B cell (primary cell): ENCODE results near the gene JARID2. TPM values are rescaled to one million over a fixed set of nuclear protein-coding genes. Genes with fewer than 3 reads are reported as not detected.

ENCODE experiments used
- ATAC-seq: fragments of 200-7000 bp; cut with Tn5 transposase; one replicate; pipeline ENCODE4 v1.10.0; 2021; ENCODE audit warnings: low read depth, mild to moderate bottlenecking, moderate number of reproducible peaks, moderate library complexity
- CTCF ChIA-PET: fragments of 350-600 bp; sonication (Branson Sonifier 250); formaldehyde crosslinking; loops from one replicate; lab custom pipeline; 2021; ENCODE audit warnings: antibody characterized with exemption, inconsistent platforms; lab: Charles Lee
- POLR2A ChIA-PET: fragments of 350-600 bp; sonication (Branson Sonifier 250); formaldehyde crosslinking; loops from one replicate; lab custom pipeline; 2021; ENCODE audit warnings: antibody characterized with exemption; lab: Charles Lee
- DNase-seq: peaks from one replicate; pipeline ENCODE4 v3.0.0; 2013
- H2AFZ ChIP-seq: 2 replicates; pipeline ENCODE4 v1.6.1; 2012; ENCODE audit warnings: mild to moderate bottlenecking, low read depth, low read length; ENCODE audit not compliant: insufficient read depth, poor library complexity, severe bottlenecking
- H3K27ac ChIP-seq, 2 donors: 1 replicate in 1 of 2; 2 replicates in 1 of 2; pipeline ENCODE4 v1.5.1; 2012 to 2013; ENCODE audit warnings: low read length in 2 of 2, mild to moderate bottlenecking in 2 of 2, moderate library complexity in 1 of 2
- H3K27me3 ChIP-seq, 4 experiments: fragments of 200-600 bp in 1 of 4; sonication (generic) in 1 of 4; replicated peaks in 1 of 4; 1 replicate in 2 of 4; 2 replicates in 2 of 4; pipeline versions ENCODE4 v1.6.1 to v1.7.0; 2013 to 2016; ENCODE audit warnings: low read length in 3 of 4, mild to moderate bottlenecking in 2 of 4, mixed read lengths in 1 of 4, moderate library complexity in 1 of 4; ENCODE audit not compliant: insufficient read depth in 4 of 4, control insufficient read depth in 3 of 4; ENCODE audit errors: control extremely low read depth in 1 of 4
- H3K36me3 ChIP-seq, 2 experiments: replicated peaks in 1 of 2; 1 replicate in 1 of 2; 2 replicates in 1 of 2; pipeline versions ENCODE4 v1.6.1 to v1.7.1; 2013; ENCODE audit warnings: low read length in 1 of 2; ENCODE audit not compliant: insufficient read depth in 2 of 2, control insufficient read depth in 1 of 2; ENCODE audit errors: control extremely low read depth in 1 of 2, extremely low read depth in 1 of 2
- H3K4me1 ChIP-seq, 2 donors: fragments of 200-600 bp in 1 of 2; sonication (generic) in 1 of 2; 1 replicate in 1 of 2; 2 replicates in 1 of 2; pipeline versions ENCODE4 v1.5.1 to v1.6.1; 2013 to 2017; ENCODE audit warnings: low read length in 2 of 2; ENCODE audit not compliant: control insufficient read depth in 2 of 2, insufficient read depth in 2 of 2
- H3K4me2 ChIP-seq: replicated peaks from 2 replicates; pipeline ENCODE3; 2012; ENCODE audit warnings: mild to moderate bottlenecking, low read depth, low read length; ENCODE audit not compliant: poor library complexity, severe bottlenecking
- H3K4me3 ChIP-seq, 5 experiments: fragments of 200-600 bp in 1 of 5; sonication (generic) in 1 of 5; 1 replicate in 3 of 5; 2 replicates in 2 of 5; pipeline versions ENCODE4 v1.5.1 to v1.7.0; 2011 to 2016; ENCODE audit warnings: low read length in 4 of 5, mild to moderate bottlenecking in 4 of 5, low read depth in 2 of 5, control low read depth in 1 of 5, moderate library complexity in 1 of 5; ENCODE audit not compliant: insufficient read depth in 1 of 5; ENCODE audit errors: control extremely low read depth in 1 of 5, extremely low read depth in 1 of 5
- H3K79me2 ChIP-seq: fragments of 200-600 bp; sonication (generic); one replicate; pipeline ENCODE4 v1.6.0; 2016; ENCODE audit warnings: low read length; ENCODE audit not compliant: control insufficient read depth, insufficient read depth
- H3K9ac ChIP-seq: fragments of 200-600 bp; sonication (generic); 2 replicates; pipeline ENCODE4 v1.6.1; 2017; ENCODE audit warnings: mild to moderate bottlenecking, low read length, moderate library complexity
- H3K9me3 ChIP-seq, 3 donors: one replicate each; pipeline versions ENCODE4 v1.6.1 to v1.7.1; 2013; ENCODE audit warnings: low read length in 2 of 3; ENCODE audit not compliant: control insufficient read depth in 2 of 3, insufficient read depth in 1 of 3; ENCODE audit errors: control extremely low read depth in 1 of 3
- H4K20me1 ChIP-seq: 2 replicates; pipeline ENCODE4 v1.6.0; 2012; ENCODE audit warnings: mild to moderate bottlenecking, low read length; ENCODE audit not compliant: insufficient read depth, control insufficient read depth, poor library complexity, severe bottlenecking
- H3K27ac Mint-ChIP-seq: one replicate; pipeline ENCODE4 v1.8.0; 2021; ENCODE audit warnings: mixed read lengths
- H3K27me3 Mint-ChIP-seq: one replicate; pipeline ENCODE4 v1.8.0; 2021; ENCODE audit warnings: mixed read lengths
- H3K4me1 Mint-ChIP-seq: one replicate; pipeline ENCODE4 v1.8.0; 2021; ENCODE audit warnings: mixed read lengths
- H3K4me3 Mint-ChIP-seq: one replicate; pipeline ENCODE4 v1.8.0; 2021; ENCODE audit warnings: mixed read lengths
- H3K9me3 Mint-ChIP-seq: one replicate; pipeline ENCODE4 v1.8.0; 2022; ENCODE audit warnings: mixed read lengths; ENCODE audit not compliant: insufficient read depth
- CTCF ChIP-seq: fragments of 200-600 bp; IDR thresholded peaks from one replicate; pipeline ENCODE4 v1.8.0; 2022; ENCODE audit warnings: antibody characterized with exemption, mild to moderate bottlenecking
- EZH2 ChIP-seq: IDR thresholded peaks from 2 replicates; pipeline ENCODE4 v1.6.1; 2012; ENCODE audit warnings: borderline replicate concordance, low read depth, mild to moderate bottlenecking, moderate library complexity, low read length; ENCODE audit not compliant: insufficient read depth, poor library complexity, severe bottlenecking
- WGBS: methylation state at CpG from one replicate; pipeline ENCODE4 v1.1.5; 2013; ENCODE audit warnings: missing lambda C conversion rate; ENCODE audit not compliant: insufficient coverage; 5-methylcytosine and 5-hydroxymethylcytosine counted together
- intact Hi-C: fragments of 100-400 bp; cut with micrococcal nuclease; formaldehyde crosslinking; loops from one replicate; pipeline ENCODE4 v1.10.0; 2022
- polyA plus RNA-seq: library from polyadenylated mRNA; depleted of rRNA; stranded (reverse); fragments of >200 nt; gene quantifications from 2 replicates; pipeline ENCODE4 v1.2.3, GENCODE V29; 2012
- total RNA-seq, 2 donors: library from RNA; stranded (reverse); fragments of 120-200 nt in 1 of 2; gene quantifications; 1 replicate in 1 of 2; 2 replicates in 1 of 2; pipeline versions ENCODE4 v1.2.3 to v1.2.4, GENCODE V29; 2013 to 2022

The JARID2 gene
- total and polyA plus RNA-seq, 2 donors (not counting 1 experiment from before 2014, with no cell fraction given): 11.0 to 58.1 TPM

GRCh38 chr6:15344831-15345230, 99.0 kb downstream of the JARID2 start:
- Mint-ChIP-seq H3K27ac (no peak overlapping the region), H3K4me1 (peaks cover 78% of the 10 kb centered on the region), H3K4me3 (no peak overlapping the region), H3K9me3 (no peaks in the 10 kb centered on the region), H3K27me3 (no peaks in the 10 kb centered on the region)
- Histone ChIP-seq H3K79me2 (peaks cover 99% of the 10 kb centered on the region), H3K9me3 (no peaks in the 10 kb centered on the region), H3K9ac (no peak overlapping the region), H2AFZ (no peak overlapping the region), H3K36me3 (peaks cover 4% of the 10 kb centered on the region in 2 experiments), H3K4me2 (no peak overlapping the region), H3K4me3 (no peak overlapping the region), H3K4me1 (peaks cover 33 to 45% of the 10 kb centered on the region in 2 donors), H3K27me3 (no peaks in the 10 kb centered on the region), H3K27ac (no peak overlapping the region), H4K20me1 (peaks cover 63% of the 10 kb centered on the region)
- POLR2A ChIA-PET: no interaction called here
- intact Hi-C loops: no loop called here
- no CpG with 5 or more reads among the region's 2 CpGs for WGBS
- ATAC-seq: no peak
- CTCF ChIA-PET: interaction anchor here (0.7 kb wide), 1 partner anchor 44 kb away, joined by 4 read pairs; no protein-coding TSS in a partner anchor
- TF ChIP-seq CTCF (no peak), EZH2 (no peak)
- DNase-seq: no peak

- Histone ChIP-seq H3K4me2 (no peak overlapping the region), H3K9ac (no peak overlapping the region), H3K27me3 (no peaks in the 10 kb centered on the region), H3K4me1 (peaks cover 18 to 31% of the 10 kb centered on the region in 2 donors), H4K20me1 (peaks cover 58% of the 10 kb centered on the region), H3K9me3 (no peaks in the 10 kb centered on the region), H2AFZ (no peak overlapping the region), H3K27ac (no peak overlapping the region), H3K79me2 (peaks cover 99% of the 10 kb centered on the region), H3K36me3 (peaks cover 9% of the 10 kb centered on the region in 2 experiments), H3K4me3 (no peak overlapping the region)
- peaks cover 70% of the 10 kb centered on the region for H3K4me1 Mint-ChIP-seq
- no peak overlapping the region for H3K27ac Mint-ChIP-seq
- ChIA-PET POLR2A (interaction anchor here (0.7 kb wide), 1 partner anchor 252 kb away, joined by 4 read pairs; no protein-coding TSS in a partner anchor), CTCF (interaction anchor here (1.0 kb wide), 1 partner anchor 20 kb away, joined by 3 read pairs; no protein-coding TSS in a partner anchor)
- TF ChIP-seq EZH2: no peak
- no peak for TF ChIP-seq CTCF
- H3K9me3 Mint-ChIP-seq: no peaks in the 10 kb centered on the region
- no peak for DNase-seq
- intact Hi-C loops: no loop called here
- 53% methylated on average over 2 of the region's 5 CpGs for WGBS
- no peak overlapping the region for H3K4me3 Mint-ChIP-seq
- ATAC-seq: no peak
- H3K27me3 Mint-ChIP-seq: no peaks in the 10 kb centered on the region
Measured at GRCh38 chr6:15346315-15346714, 100.4 kb downstream of the JARID2 start.
